Astrocyte (in vitro differentiated cells and primary cell): ENCODE results near the gene INTS2. TPM values are rescaled to one million over a fixed set of nuclear protein-coding genes. Genes with fewer than 3 reads are reported as not detected.
"Not testable (repeated sequence)": the region's sequence is repeated elsewhere in the genome, so short reads cannot be mapped to it uniquely, and the experiment has no call there.

Experiments
- DNase-seq: peaks from one replicate; pipeline ENCODE4 v3.0.0-alpha.2; 2010; ENCODE audit warnings: low read depth
- FAIRE-seq: peaks from 2 replicates; lab custom pipeline; 2011; peaks lifted over from hg19 to GRCh38; lab: Jason Lieb, UNC
- H2AFZ ChIP-seq: 2 replicates; pipeline ENCODE4 v1.6.0; 2012; ENCODE audit warnings: low read depth, low read length, inconsistent platforms
- H3K27ac ChIP-seq: 2 replicates; pipeline ENCODE4 v1.5.1; 2011; ENCODE audit warnings: low read depth, low read length, inconsistent platforms
- H3K27me3 ChIP-seq: 2 replicates; pipeline ENCODE4 v1.6.0; 2011; ENCODE audit warnings: low read length, inconsistent platforms; ENCODE audit not compliant: insufficient read depth
- H3K36me3 ChIP-seq: 2 replicates; pipeline ENCODE4 v1.5.1; 2011; ENCODE audit warnings: low read length, inconsistent platforms; ENCODE audit not compliant: insufficient read depth
- H3K4me1 ChIP-seq: 2 replicates; pipeline ENCODE4 v1.5.1; 2011; ENCODE audit warnings: low read length, inconsistent platforms; ENCODE audit not compliant: insufficient read depth
- H3K4me2 ChIP-seq: 2 replicates; pipeline ENCODE4 v1.6.0; 2012; ENCODE audit warnings: low read length, inconsistent platforms
- H3K4me3 ChIP-seq: 2 replicates; pipeline ENCODE4 v1.5.1; 2011; ENCODE audit warnings: low read depth, mild to moderate bottlenecking, low read length, inconsistent platforms; ENCODE audit not compliant: insufficient read depth
- H3K79me2 ChIP-seq: 2 replicates; pipeline ENCODE4 v1.6.0; 2012; ENCODE audit warnings: mild to moderate bottlenecking, low read length, inconsistent platforms; ENCODE audit not compliant: insufficient read depth
- H3K9ac ChIP-seq: 2 replicates; pipeline ENCODE4 v1.6.0; 2012; ENCODE audit warnings: mild to moderate bottlenecking, low read length, inconsistent platforms
- H3K9me3 ChIP-seq: 2 replicates; pipeline ENCODE4 v1.5.1; 2012; ENCODE audit warnings: low read depth, mild to moderate bottlenecking, low read length, inconsistent platforms; ENCODE audit not compliant: insufficient read depth
- H4K20me1 ChIP-seq: 2 replicates; pipeline ENCODE4 v1.6.0; 2012; ENCODE audit warnings: low read length, inconsistent platforms; ENCODE audit not compliant: insufficient read depth
- H3K27ac Mint-ChIP-seq: one replicate; pipeline ENCODE4 v1.8.0; 2021; ENCODE audit warnings: mild to moderate bottlenecking, mixed read lengths; ENCODE audit not compliant: unreplicated experiment
- H3K27me3 Mint-ChIP-seq: one replicate; pipeline ENCODE4 v1.8.0; 2021; ENCODE audit warnings: low read depth, mixed read lengths; ENCODE audit not compliant: unreplicated experiment
- H3K36me3 Mint-ChIP-seq: one replicate; pipeline ENCODE4 v1.8.0; 2021; ENCODE audit warnings: low read depth, mixed read lengths; ENCODE audit not compliant: unreplicated experiment
- H3K4me1 Mint-ChIP-seq: one replicate; pipeline ENCODE4 v1.8.0; 2021; ENCODE audit warnings: low read depth, mixed read lengths; ENCODE audit not compliant: unreplicated experiment
- H3K4me3 Mint-ChIP-seq: one replicate; pipeline ENCODE4 v1.8.0; 2021; ENCODE audit warnings: mild to moderate bottlenecking, moderate library complexity, mixed read lengths; ENCODE audit not compliant: unreplicated experiment
- H3K9me3 Mint-ChIP-seq: one replicate; pipeline ENCODE4 v1.8.0; 2021; ENCODE audit warnings: mild to moderate bottlenecking, mixed read lengths; ENCODE audit not compliant: unreplicated experiment
- EZH2 ChIP-seq: IDR thresholded peaks from 2 replicates; pipeline ENCODE4 v1.6.1; 2012; ENCODE audit warnings: mild to moderate bottlenecking, low read length, inconsistent platforms; ENCODE audit not compliant: insufficient read depth
- total RNA-seq: library from RNA; stranded (reverse); gene quantifications from 2 replicates; pipeline ENCODE4 v1.2.1, GENCODE V29; 2021
- TF ChIP-seq, protein P1 (sequence below): IDR thresholded peaks from 2 replicates; pipeline ENCODE4 v1.5.1; 2011; ENCODE audit warnings: low read depth, mild to moderate bottlenecking, inconsistent platforms, low read length, moderate library complexity; ENCODE audit not compliant: insufficient read depth

Gene INTS2
- total RNA-seq, 1 donor from 2014 or later, result 9.3 TPM

DNA sequence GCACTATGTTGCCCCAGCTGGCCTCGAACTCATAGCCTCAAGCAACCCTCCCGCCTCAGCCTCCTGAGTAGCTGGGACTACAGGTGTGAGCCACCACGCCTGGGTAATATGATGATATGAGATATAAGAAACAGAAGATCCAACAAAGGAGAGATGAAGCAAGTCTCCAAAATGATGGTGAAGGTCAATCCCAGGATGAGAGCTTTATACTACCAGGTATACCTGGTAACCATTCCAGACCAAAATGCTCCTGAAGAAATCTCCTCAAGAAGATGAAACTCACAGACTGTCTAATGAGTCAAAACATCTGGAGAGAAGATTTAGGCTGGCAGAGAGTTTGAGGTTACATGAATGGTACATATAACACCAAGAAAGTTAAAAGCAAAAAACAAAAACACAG is 24.5 kb downstream of the INTS2 start:
- Histone ChIP-seq H3K79me2 (no peaks in the 10 kb centered on the region), H3K4me2 (no peak overlapping the region), H3K4me1 (no peaks in the 10 kb centered on the region), H2AFZ (no peak overlapping the region), H3K27ac (no peak overlapping the region), H3K4me3 (no peak overlapping the region), H4K20me1 (no peaks in the 10 kb centered on the region), H3K9me3 (no peaks in the 10 kb centered on the region), H3K36me3 (peaks cover 10% of the 10 kb centered on the region), H3K9ac (no peak overlapping the region), H3K27me3 (no peaks in the 10 kb centered on the region)
- Mint-ChIP-seq H3K4me1 (no peaks in the 10 kb centered on the region), H3K4me3 (no peak overlapping the region), H3K27me3 (no peaks in the 10 kb centered on the region), H3K9me3 (no peaks in the 10 kb centered on the region), H3K27ac (no peak overlapping the region), H3K36me3 (peaks cover 3% of the 10 kb centered on the region)
- FAIRE-seq (no peak), DNase-seq (no peak)
- TF ChIP-seq EZH2, result no peak
- TF ChIP-seq, protein P1, sequence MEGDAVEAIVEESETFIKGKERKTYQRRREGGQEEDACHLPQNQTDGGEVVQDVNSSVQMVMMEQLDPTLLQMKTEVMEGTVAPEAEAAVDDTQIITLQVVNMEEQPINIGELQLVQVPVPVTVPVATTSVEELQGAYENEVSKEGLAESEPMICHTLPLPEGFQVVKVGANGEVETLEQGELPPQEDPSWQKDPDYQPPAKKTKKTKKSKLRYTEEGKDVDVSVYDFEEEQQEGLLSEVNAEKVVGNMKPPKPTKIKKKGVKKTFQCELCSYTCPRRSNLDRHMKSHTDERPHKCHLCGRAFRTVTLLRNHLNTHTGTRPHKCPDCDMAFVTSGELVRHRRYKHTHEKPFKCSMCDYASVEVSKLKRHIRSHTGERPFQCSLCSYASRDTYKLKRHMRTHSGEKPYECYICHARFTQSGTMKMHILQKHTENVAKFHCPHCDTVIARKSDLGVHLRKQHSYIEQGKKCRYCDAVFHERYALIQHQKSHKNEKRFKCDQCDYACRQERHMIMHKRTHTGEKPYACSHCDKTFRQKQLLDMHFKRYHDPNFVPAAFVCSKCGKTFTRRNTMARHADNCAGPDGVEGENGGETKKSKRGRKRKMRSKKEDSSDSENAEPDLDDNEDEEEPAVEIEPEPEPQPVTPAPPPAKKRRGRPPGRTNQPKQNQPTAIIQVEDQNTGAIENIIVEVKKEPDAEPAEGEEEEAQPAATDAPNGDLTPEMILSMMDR, result no peak

DNA sequence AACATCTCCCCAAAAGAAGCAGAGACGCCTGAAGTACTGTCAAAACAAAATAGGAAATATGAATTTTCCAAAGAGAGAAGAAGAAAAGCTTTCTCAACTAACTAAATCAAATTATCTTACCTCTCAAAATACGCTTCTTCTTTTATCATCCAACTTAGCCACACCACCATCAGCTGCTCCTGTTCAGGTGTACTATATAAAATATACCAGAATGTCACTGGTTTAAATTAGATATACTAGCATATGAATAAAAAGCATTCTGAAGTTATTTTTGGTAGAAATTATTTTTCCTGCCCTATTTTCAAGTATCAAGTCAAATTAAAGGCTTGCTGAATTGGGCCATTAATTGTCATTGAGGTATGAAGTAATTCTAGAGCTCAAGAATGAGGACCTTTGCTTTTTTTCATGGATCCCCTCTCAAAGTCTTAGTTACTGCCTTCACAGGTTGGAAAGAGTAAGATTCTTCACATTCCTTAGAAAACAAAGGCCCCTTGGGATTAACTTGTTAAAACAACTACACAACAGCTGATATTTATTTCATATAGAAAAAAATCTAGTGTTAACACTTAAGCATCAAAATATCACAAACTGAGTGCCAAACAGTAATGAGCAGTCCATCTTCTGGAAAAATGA is 30.1 kb downstream of the INTS2 start:
- H3K36me3 ChIP-seq, result peaks cover 15% of the 10 kb centered on the region
- H3K9ac ChIP-seq, result no peak overlapping the region
- H3K27me3 Mint-ChIP-seq, result no peaks in the 10 kb centered on the region
- H3K4me3 ChIP-seq, result no peak overlapping the region
- H2AFZ ChIP-seq, result no peak overlapping the region
- no peak overlapping the region for H3K27ac ChIP-seq
- H3K9me3 Mint-ChIP-seq, result no peaks in the 10 kb centered on the region
- H3K36me3 Mint-ChIP-seq, result peaks cover 3% of the 10 kb centered on the region
- FAIRE-seq (no peak), DNase-seq (no peak)
- TF ChIP-seq, protein P1, result no peak
- no peak for TF ChIP-seq EZH2
- no peaks in the 10 kb centered on the region for H3K4me1 ChIP-seq
- H3K27ac Mint-ChIP-seq, result no peak overlapping the region
- no peaks in the 10 kb centered on the region for H3K79me2 ChIP-seq
- no peak overlapping the region for H3K4me2 ChIP-seq
- H3K27me3 ChIP-seq, result no peaks in the 10 kb centered on the region
- H3K4me1 Mint-ChIP-seq, result no peaks in the 10 kb centered on the region
- H3K4me3 Mint-ChIP-seq, result no peak overlapping the region
- no peaks in the 10 kb centered on the region for H3K9me3 ChIP-seq
- H4K20me1 ChIP-seq, result no peaks in the 10 kb centered on the region

GRCh38 chr17:61895391-61895790 is 32.4 kb downstream of the INTS2 start:
- Histone ChIP-seq H3K27ac (no peak overlapping the region), H4K20me1 (no peaks in the 10 kb centered on the region), H3K4me1 (no peaks in the 10 kb centered on the region), H3K9ac (no peak overlapping the region), H2AFZ (no peak overlapping the region), H3K4me3 (no peak overlapping the region), H3K36me3 (peaks cover 13% of the 10 kb centered on the region), H3K9me3 (no peaks in the 10 kb centered on the region), H3K4me2 (no peak overlapping the region), H3K79me2 (no peaks in the 10 kb centered on the region), H3K27me3 (no peaks in the 10 kb centered on the region)
- Mint-ChIP-seq H3K9me3 (no peaks in the 10 kb centered on the region), H3K27me3 (no peaks in the 10 kb centered on the region), H3K4me3 (no peak overlapping the region), H3K4me1 (no peaks in the 10 kb centered on the region), H3K36me3 (no peaks in the 10 kb centered on the region), H3K27ac (no peak overlapping the region)
- TF ChIP-seq, protein P1, result no peak
- no peak for TF ChIP-seq EZH2
- FAIRE-seq, result no peak
- DNase-seq, result no peak

DNA sequence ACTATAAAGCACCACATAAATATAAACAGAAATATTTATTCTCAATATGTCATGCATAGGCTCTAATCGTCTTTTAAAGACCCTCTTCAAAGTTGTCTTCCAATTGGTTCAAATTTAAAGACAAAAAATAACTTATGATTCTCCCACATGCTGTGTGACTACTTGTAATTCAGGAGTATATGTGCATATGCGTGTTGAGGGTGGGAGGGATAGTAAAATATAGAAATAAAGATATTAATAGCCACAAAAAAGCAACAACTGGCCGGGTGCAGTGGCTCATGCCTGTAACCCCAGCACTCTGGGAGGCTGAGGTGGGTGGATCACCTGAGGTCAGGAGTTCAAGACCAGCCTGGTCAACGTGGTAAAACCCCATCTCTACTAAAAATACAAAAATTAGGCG is 33.5 kb downstream of the INTS2 start:
- H3K4me1 Mint-ChIP-seq, result not testable (repeated sequence)

More for the DNA sequence above, 33.5 kb downstream of the INTS2 start:
- H2AFZ ChIP-seq, H3K27ac Mint-ChIP-seq, FAIRE-seq, H3K9ac ChIP-seq, H3K27me3 Mint-ChIP-seq, H3K9me3 ChIP-seq, H3K4me3 Mint-ChIP-seq, H3K36me3 Mint-ChIP-seq, H4K20me1 ChIP-seq, H3K79me2 ChIP-seq, H3K4me2 ChIP-seq, H3K27me3 ChIP-seq, DNase-seq, H3K27ac ChIP-seq, H3K4me1 ChIP-seq, H3K4me3 ChIP-seq, H3K9me3 Mint-ChIP-seq: not testable (repeated sequence)
- H3K36me3 ChIP-seq, result peaks cover 20% of the 10 kb centered on the region
